Measurements from ENCODE around the gene TDRD1.

DNA sequence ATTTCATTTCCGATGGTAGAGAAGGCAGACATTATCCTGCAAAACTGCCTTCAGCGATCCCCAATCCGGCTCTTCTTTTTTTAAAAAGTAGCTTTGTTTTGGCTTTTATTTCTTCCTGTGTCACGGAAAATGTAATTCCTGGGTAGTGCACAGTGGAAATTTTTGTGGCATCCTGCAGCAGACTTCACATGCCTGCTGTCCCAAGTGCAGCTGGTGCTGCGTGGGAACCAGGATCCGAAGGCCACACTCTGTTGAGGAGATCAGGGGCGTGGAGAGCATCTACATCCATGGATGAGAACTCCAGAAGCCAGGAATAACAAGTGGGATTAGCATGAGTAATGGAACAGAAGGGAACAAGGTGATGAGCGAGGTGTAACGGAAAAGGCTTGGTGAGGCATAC lies 64.5 kb downstream of the TDRD1 start:
- TF ChIP-seq ZNF565 (CRISPR knock-in tag; conservative IDR thresholded peaks at IDR 0.05; ENCODE audit: low read depth) (no peak), ZFP3 (CRISPR knock-in tag; IDR thresholded peaks at IDR 0.05) (no peak), ISL1 (CRISPR knock-in tag; IDR thresholded peaks at IDR 0.05) (no peak), OSR1 (CRISPR knock-in tag; IDR thresholded peaks at IDR 0.05) (no peak), BACH2 (CRISPR knock-in tag; IDR thresholded peaks at IDR 0.05; ENCODE audit: borderline replicate concordance) (no peak)
- TF ChIP-seq, protein P1, sequence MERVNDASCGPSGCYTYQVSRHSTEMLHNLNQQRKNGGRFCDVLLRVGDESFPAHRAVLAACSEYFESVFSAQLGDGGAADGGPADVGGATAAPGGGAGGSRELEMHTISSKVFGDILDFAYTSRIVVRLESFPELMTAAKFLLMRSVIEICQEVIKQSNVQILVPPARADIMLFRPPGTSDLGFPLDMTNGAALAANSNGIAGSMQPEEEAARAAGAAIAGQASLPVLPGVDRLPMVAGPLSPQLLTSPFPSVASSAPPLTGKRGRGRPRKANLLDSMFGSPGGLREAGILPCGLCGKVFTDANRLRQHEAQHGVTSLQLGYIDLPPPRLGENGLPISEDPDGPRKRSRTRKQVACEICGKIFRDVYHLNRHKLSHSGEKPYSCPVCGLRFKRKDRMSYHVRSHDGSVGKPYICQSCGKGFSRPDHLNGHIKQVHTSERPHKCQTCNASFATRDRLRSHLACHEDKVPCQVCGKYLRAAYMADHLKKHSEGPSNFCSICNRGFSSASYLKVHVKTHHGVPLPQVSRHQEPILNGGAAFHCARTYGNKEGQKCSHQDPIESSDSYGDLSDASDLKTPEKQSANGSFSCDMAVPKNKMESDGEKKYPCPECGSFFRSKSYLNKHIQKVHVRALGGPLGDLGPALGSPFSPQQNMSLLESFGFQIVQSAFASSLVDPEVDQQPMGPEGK (CRISPR knock-in tag; IDR thresholded peaks at IDR 0.05; ENCODE audit: borderline replicate concordance): no peak
- TF ChIP-seq, protein P2, sequence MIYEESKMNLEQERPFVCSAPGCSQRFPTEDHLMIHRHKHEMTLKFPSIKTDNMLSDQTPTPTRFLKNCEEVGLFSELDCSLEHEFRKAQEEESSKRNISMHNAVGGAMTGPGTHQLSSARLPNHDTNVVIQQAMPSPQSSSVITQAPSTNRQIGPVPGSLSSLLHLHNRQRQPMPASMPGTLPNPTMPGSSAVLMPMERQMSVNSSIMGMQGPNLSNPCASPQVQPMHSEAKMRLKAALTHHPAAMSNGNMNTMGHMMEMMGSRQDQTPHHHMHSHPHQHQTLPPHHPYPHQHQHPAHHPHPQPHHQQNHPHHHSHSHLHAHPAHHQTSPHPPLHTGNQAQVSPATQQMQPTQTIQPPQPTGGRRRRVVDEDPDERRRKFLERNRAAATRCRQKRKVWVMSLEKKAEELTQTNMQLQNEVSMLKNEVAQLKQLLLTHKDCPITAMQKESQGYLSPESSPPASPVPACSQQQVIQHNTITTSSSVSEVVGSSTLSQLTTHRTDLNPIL (CRISPR knock-in tag; IDR thresholded peaks at IDR 0.05; ENCODE audit: low read depth): no peak
- TF ChIP-seq, protein P3, sequence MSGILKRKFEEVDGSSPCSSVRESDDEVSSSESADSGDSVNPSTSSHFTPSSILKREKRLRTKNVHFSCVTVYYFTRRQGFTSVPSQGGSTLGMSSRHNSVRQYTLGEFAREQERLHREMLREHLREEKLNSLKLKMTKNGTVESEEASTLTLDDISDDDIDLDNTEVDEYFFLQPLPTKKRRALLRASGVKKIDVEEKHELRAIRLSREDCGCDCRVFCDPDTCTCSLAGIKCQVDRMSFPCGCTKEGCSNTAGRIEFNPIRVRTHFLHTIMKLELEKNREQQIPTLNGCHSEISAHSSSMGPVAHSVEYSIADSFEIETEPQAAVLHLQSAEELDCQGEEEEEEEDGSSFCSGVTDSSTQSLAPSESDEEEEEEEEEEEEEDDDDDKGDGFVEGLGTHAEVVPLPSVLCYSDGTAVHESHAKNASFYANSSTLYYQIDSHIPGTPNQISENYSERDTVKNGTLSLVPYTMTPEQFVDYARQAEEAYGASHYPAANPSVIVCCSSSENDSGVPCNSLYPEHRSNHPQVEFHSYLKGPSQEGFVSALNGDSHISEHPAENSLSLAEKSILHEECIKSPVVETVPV (CRISPR knock-in tag; IDR thresholded peaks at IDR 0.05): no peak

Measured in SK-N-SH treated with all-trans-retinoic acid at 6 μM for 48 hours (cell line).